ENCODE results near the gene MRPS15.

DNA sequence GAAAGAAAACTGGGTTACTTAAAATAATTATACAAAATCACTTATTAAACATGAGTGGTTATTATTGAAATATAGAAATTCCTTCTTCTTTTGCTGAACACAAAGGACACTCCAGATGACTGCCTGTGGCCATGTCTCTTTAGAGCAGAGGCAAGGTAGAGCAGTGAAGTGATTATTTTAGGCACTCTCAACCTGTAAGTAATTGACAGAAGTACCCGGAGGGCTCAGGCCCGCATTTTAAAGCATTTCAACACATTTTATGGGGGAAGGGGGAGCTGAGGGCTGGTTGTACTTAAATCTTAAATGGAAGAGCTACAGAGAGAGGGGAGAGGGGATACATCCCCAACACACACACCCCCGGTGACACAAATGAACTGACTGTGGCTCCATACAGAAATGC, 24.1 kb downstream of the MRPS15 start:
- TF ChIP-seq, protein P1, sequence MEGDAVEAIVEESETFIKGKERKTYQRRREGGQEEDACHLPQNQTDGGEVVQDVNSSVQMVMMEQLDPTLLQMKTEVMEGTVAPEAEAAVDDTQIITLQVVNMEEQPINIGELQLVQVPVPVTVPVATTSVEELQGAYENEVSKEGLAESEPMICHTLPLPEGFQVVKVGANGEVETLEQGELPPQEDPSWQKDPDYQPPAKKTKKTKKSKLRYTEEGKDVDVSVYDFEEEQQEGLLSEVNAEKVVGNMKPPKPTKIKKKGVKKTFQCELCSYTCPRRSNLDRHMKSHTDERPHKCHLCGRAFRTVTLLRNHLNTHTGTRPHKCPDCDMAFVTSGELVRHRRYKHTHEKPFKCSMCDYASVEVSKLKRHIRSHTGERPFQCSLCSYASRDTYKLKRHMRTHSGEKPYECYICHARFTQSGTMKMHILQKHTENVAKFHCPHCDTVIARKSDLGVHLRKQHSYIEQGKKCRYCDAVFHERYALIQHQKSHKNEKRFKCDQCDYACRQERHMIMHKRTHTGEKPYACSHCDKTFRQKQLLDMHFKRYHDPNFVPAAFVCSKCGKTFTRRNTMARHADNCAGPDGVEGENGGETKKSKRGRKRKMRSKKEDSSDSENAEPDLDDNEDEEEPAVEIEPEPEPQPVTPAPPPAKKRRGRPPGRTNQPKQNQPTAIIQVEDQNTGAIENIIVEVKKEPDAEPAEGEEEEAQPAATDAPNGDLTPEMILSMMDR (conservative IDR thresholded peaks at IDR 0.05; ENCODE audit: low read depth, low read length) = no peak
- no peak for TF ChIP-seq EZH2 (IDR thresholded peaks at IDR 0.05; ENCODE audit: low read length, unreplicated experiment)
